Neural progenitor cell (in vitro differentiated cells): ENCODE measurements around the gene C2orf68.

Experiments used
- EZH2phosphoT487 ChIP-seq: fragments of 200-600 bp; sonication (generic); IDR thresholded peaks from 2 replicates; pipeline ENCODE4 v1.6.1; 2017; ENCODE audit warnings: antibody characterized with exemption
- TF ChIP-seq, protein P1 (sequence below): fragments of 200-600 bp; sonication (generic); IDR thresholded peaks from 2 replicates; pipeline ENCODE4 v1.5.1; 2017; ENCODE audit warnings: antibody characterized with exemption, mild to moderate bottlenecking

DNA sequence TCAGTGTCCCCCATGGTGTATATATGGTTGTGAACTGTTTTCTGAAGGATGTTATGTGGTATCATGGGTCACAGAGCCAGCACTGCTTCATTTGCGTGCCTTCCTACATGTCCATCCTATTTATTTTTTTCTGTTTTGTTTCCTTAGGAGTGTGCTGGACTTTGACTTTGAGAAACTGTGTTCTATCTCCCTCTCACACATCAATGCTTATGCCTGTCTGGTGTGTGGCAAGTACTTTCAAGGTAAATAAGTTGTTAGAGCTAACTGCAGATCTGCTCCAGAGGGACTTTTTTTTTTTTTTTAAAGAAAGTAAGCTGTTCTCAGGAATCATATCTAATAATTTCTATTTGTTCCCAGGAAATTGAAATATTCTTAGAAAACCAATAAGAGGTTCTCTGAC, 9.5 kb upstream of the C2orf68 start:
- TF ChIP-seq, protein P1, sequence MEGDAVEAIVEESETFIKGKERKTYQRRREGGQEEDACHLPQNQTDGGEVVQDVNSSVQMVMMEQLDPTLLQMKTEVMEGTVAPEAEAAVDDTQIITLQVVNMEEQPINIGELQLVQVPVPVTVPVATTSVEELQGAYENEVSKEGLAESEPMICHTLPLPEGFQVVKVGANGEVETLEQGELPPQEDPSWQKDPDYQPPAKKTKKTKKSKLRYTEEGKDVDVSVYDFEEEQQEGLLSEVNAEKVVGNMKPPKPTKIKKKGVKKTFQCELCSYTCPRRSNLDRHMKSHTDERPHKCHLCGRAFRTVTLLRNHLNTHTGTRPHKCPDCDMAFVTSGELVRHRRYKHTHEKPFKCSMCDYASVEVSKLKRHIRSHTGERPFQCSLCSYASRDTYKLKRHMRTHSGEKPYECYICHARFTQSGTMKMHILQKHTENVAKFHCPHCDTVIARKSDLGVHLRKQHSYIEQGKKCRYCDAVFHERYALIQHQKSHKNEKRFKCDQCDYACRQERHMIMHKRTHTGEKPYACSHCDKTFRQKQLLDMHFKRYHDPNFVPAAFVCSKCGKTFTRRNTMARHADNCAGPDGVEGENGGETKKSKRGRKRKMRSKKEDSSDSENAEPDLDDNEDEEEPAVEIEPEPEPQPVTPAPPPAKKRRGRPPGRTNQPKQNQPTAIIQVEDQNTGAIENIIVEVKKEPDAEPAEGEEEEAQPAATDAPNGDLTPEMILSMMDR = no peak
- TF ChIP-seq EZH2phosphoT487 = no peak
